ENCODE data around the gene KLHL14. TPM values are rescaled to one million over a fixed set of nuclear protein-coding genes. Genes with fewer than 3 reads are reported as not detected.
A peak's percentile ranks its signal among the peaks of the same experiment; 100 is the strongest.

KLHL14 gene
- total and polyA plus RNA-seq, 2 of the 13 experiments (the other 11 are each of a cell fraction or from before 2014, with no cell fraction given), result 16.0 to 41.8 TPM

DNA sequence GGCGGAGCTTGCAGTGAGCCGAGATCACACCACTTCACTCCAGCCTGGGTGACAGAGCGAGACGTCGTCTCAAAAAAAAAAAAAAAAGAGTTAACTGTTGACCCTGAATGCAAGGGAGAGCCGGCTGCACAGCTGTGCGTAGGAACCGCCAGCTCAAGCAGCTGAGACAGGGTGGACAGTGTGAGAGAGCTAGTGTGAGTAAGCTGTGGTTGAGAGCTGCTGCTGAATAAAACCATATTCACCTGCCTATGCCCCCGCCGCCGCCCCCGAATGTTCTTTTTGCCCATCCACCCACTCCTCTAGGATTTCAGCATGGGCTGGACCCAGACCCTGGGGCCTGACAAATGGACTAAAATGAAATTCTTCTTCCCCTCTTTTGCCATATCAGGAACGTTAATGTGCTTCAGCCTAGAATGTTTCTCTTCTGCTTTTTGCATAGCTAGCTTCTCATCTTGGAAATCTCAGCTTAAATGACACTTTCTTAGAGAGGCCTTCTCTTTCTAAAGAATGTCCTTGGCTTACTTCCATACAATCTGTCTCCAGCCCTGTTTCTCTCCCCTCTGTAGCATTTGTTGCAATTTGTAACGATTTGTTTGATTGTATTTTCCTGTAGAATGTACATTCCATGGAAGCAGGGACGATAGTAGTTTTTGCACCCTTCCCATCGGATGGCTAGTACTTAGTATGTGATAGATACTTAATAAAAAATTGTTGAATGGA, 142.7 kb downstream of the KLHL14 start (continued):
- TF ChIP-seq TCF12 (IDR thresholded peaks at IDR 0.05) (no peak), TCF12 (CRISPR knock-in tag; IDR thresholded peaks at IDR 0.05) (no peak)

DNA sequence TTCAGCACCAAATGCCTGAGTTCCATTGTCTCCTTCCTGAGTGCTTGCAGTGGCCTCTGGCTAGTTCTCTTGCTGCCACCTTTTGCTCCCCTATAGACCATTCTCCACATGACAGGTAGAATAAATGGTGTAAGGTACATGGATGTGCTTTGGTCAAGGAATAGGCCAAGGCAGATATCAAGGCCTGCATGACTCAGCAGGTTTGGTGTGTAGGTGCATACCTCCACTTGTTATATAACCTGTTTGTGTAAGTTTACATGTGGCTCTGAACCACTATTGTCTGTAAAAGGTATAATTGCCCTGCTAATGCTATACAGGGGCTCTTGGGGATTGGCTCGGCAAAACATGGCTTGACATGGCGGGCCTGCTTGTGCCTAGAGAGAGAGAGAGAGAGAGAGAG, 143.5 kb downstream of the KLHL14 start:
- ChIA-PET CTCF (ENCODE audit: low intra/inter-chr PET ratio, low total read pairs) (no interaction called here), POLR2A (no interaction called here)
- Histone ChIP-seq H3K4me3 (replicated peaks in 1 of 3; ENCODE audit: insufficient read depth in 1 of 3, low read depth in 2 of 3, low read length in 3 of 3) (no peak overlapping the region), H3K9me3 (ENCODE audit: low read length) (no peaks in the 10 kb centered on the region), H3K36me3 (replicated peaks in 1 of 2; ENCODE audit: control insufficient read depth in 1 of 2, insufficient read depth in 2 of 2, low read length in 2 of 2) (no peaks in the 10 kb centered on the region), H3K4me2 (ENCODE audit: low read depth, low read length) (no peak overlapping the region), H3K27me3 (ENCODE audit: control insufficient read depth in 1 of 2, insufficient read depth in 2 of 2, low read length in 2 of 2) (no peaks in the 10 kb centered on the region; a peak in 1 of 5 replicates), H2AFZ (ENCODE audit: low read length) (no peak overlapping the region), H3K4me1 (ENCODE audit: insufficient read depth, low read length) (no peaks in the 10 kb centered on the region), H3K9ac (ENCODE audit: insufficient read depth, low read depth, low read length) (no peak overlapping the region), H4K20me1 (ENCODE audit: insufficient read depth, low read length) (no peaks in the 10 kb centered on the region), H3K27ac (ENCODE audit: extremely low read length, insufficient read depth, low read length) (no peak overlapping the region), H3K79me2 (ENCODE audit: insufficient read depth, low read length) (no peaks in the 10 kb centered on the region)
- no peak for DNase-seq (ENCODE audit: low spot score)
- intact Hi-C loops (cut with micrococcal nuclease; ENCODE audit: unreplicated experiment) (no loop called here), in situ Hi-C loops (cut with HindIII; ENCODE audit: extremely low pct_ligation_motif_present, low pct_unique_long_range_greater_than_20kb) (no loop called here)
- no TSS peak for BruUV-seq (replicated peaks)
- 73% methylated on average over 2 of the region's 2 CpGs for WGBS (ENCODE audit: low lambda C conversion rate)
- peak; percentile 21 for TF ChIP-seq TEAD3 (CRISPR knock-in tag; optimal IDR thresholded peaks at IDR 0.05; ENCODE audit: borderline replicate concordance)
- peak; percentile 39; the same call in 1 of the 2 replicates for TF ChIP-seq ZSCAN31 (CRISPR knock-in tag; IDR thresholded peaks at IDR 0.05; ENCODE audit: low read depth)
- peak; percentile 34; the same call in 1 of the 2 replicates for TF ChIP-seq MAFF (IDR thresholded peaks at IDR 0.05; ENCODE audit: low read depth, low read length)
- peak; percentile 49 to 61; a peak in 3 of 4 replicates for TF ChIP-seq MAFK (conservative IDR thresholded peaks at IDR 0.05 in 1 of 2, IDR thresholded peaks at IDR 0.05 in 1 of 2; ENCODE audit: low read length in 2 of 2)
- TF ChIP-seq NFE2L2 (IDR thresholded peaks at IDR 0.05; ENCODE audit: low read length), result peak; percentile 92
- no peak for TF ChIP-seq ZFP36L2 (CRISPR knock-in tag; IDR thresholded peaks at IDR 0.05)
- TF ChIP-seq HDAC1 (CRISPR knock-in tag; IDR thresholded peaks at IDR 0.05), result no peak
- no peak for FAIRE-seq
- ATAC-seq, result no peak

Measured in HepG2 (cell line).